HepG2 (cell line): ENCODE data around the gene ZNF618. TPM values are rescaled to one million over a fixed set of nuclear protein-coding genes. Genes with fewer than 3 reads are reported as not detected.

Experiments used
- ATF4 ChIP-seq, 2 experiments: fragments of 450-650 bp in 1 of 2; sonication (generic) in 1 of 2; formaldehyde crosslinking; IDR thresholded peaks; 2 replicates each; pipeline versions ENCODE4 v1.5.0 to v1.8.0; 2020 to 2022; ENCODE audit warnings: mild to moderate bottlenecking in 1 of 2, missing genetic modification reagents in 1 of 2
- ELF4 ChIP-seq: sonication (generic); formaldehyde crosslinking; IDR thresholded peaks from 2 replicates; pipeline ENCODE4 v1.5.0; 2020; ENCODE audit warnings: missing genetic modification reagents, mild to moderate bottlenecking, moderate library complexity, borderline replicate concordance
- FLYWCH1 ChIP-seq: sonication (generic); formaldehyde crosslinking; IDR thresholded peaks from 2 replicates; pipeline ENCODE4 v1.8.1; 2023; ENCODE audit warnings: mild to moderate bottlenecking, missing genetic modification reagents
- GATAD1 ChIP-seq: IDR thresholded peaks from 2 replicates; pipeline ENCODE4 v1.6.1; 2016; ENCODE audit warnings: missing genetic modification reagents, missing compliant biosample characterization
- JARID2 ChIP-seq: sonication (generic); formaldehyde crosslinking; IDR thresholded peaks from 2 replicates; pipeline ENCODE4 v1.8.1; 2023; ENCODE audit warnings: missing genetic modification reagents, inconsistent platforms; ENCODE audit not compliant: insufficient replicate concordance
- PCBP1 ChIP-seq: fragments of 200-400 bp; formaldehyde crosslinking; IDR thresholded peaks from 2 replicates; pipeline ENCODE4 v1.6.1; 2017; ENCODE audit warnings: mild to moderate bottlenecking, low read depth, low read length, borderline replicate concordance
- SIX4 ChIP-seq: sonication (generic); formaldehyde crosslinking; IDR thresholded peaks from 2 replicates; pipeline ENCODE4 v1.4.0; 2020; ENCODE audit warnings: missing genetic modification reagents
- SNAPC2 ChIP-seq: sonication (generic); formaldehyde crosslinking; IDR thresholded peaks from 2 replicates; pipeline ENCODE4 v1.8.1; 2022; ENCODE audit warnings: mild to moderate bottlenecking, missing genetic modification reagents
- TBX2 ChIP-seq: sonication (generic); formaldehyde crosslinking; IDR thresholded peaks from 2 replicates; pipeline ENCODE4 v1.5.0; 2020; ENCODE audit warnings: missing genetic modification reagents, mild to moderate bottlenecking, borderline replicate concordance
- ZBTB2 ChIP-seq: sonication (generic); formaldehyde crosslinking; IDR thresholded peaks from 2 replicates; pipeline ENCODE4 v1.8.0; 2022; ENCODE audit warnings: low read depth, missing genetic modification reagents
- ZNF121 ChIP-seq: sonication (generic); formaldehyde crosslinking; IDR thresholded peaks from 2 replicates; pipeline ENCODE4 v1.5.0; 2020; ENCODE audit warnings: mild to moderate bottlenecking, missing genetic modification reagents
- ZNF484 ChIP-seq: sonication (generic); formaldehyde crosslinking; IDR thresholded peaks from 2 replicates; pipeline ENCODE4 v1.5.1; 2020; ENCODE audit warnings: mild to moderate bottlenecking, low read depth, missing genetic modification reagents, borderline replicate concordance
- ZNF512B ChIP-seq: sonication (generic); formaldehyde crosslinking; IDR thresholded peaks from 2 replicates; pipeline ENCODE4 v1.5.1; 2020; ENCODE audit warnings: missing genetic modification reagents, mild to moderate bottlenecking, borderline replicate concordance
- ZNF563 ChIP-seq: sonication (generic); formaldehyde crosslinking; IDR thresholded peaks from 2 replicates; pipeline ENCODE4 v1.8.0; 2022; ENCODE audit warnings: mild to moderate bottlenecking, moderate library complexity, missing genetic modification reagents
- ZNF567 ChIP-seq: sonication (generic); formaldehyde crosslinking; IDR thresholded peaks from 2 replicates; pipeline ENCODE4 v1.8.1; 2023; ENCODE audit warnings: mild to moderate bottlenecking, missing genetic modification reagents, borderline replicate concordance
- polyA plus RNA-seq, 8 experiments: library from polyadenylated mRNA; depleted of rRNA in 3 of 8; stranded (reverse) in 7 of 8; unstranded in 1 of 8; fragments of >200 nt; fragmentation: Illumina TruSeq in 4 of 8; extraction: Trizol in 4 of 8; gene quantifications; 2 replicates each; pipeline versions ENCODE4 v1.2.1 to v1.2.3, GENCODE V29; 2011 to 2016; ENCODE audit warnings: low read depth in 4 of 8, missing spikeins in 1 of 8, mixed read lengths in 1 of 8; ENCODE audit not compliant: insufficient read depth in 1 of 8
- total RNA-seq, 5 experiments: library from RNA; depleted of rRNA; stranded (reverse); fragments of >200 nt; fragmentation: Illumina TruSeq; extraction: Trizol; gene quantifications; 2 replicates each; pipeline ENCODE4 v1.2.3, GENCODE V29; 2016; ENCODE audit warnings: low read depth in 1 of 5
- TF ChIP-seq, protein P1 (sequence below): sonication (generic); formaldehyde crosslinking; IDR thresholded peaks from 2 replicates; pipeline ENCODE4 v1.4.0; 2020; ENCODE audit warnings: missing genetic modification reagents, mild to moderate bottlenecking, borderline replicate concordance
- TF ChIP-seq, protein P2 (sequence below): sonication (generic); formaldehyde crosslinking; IDR thresholded peaks from 2 replicates; pipeline ENCODE4 v1.4.0; 2020; ENCODE audit warnings: mild to moderate bottlenecking, missing genetic modification reagents

ZNF618 gene
- total and polyA plus RNA-seq, 2 of the 13 experiments (the other 11 are each of a cell fraction or from before 2014, with no cell fraction given) = 0.07 TPM

- 0 out of 4 replicates have a peak, but pooled peaks of 1 of the 2 experiments have one; percentile 20 for TF ChIP-seq ATF4 (CRISPR knock-in tag; IDR thresholded peaks at IDR 0.05)
- TF ChIP-seq JARID2 (CRISPR knock-in tag) = no peak
- no peak for TF ChIP-seq SIX4 (CRISPR knock-in tag)
- TF ChIP-seq ZNF484 = no peak
- TF ChIP-seq, protein P1, sequence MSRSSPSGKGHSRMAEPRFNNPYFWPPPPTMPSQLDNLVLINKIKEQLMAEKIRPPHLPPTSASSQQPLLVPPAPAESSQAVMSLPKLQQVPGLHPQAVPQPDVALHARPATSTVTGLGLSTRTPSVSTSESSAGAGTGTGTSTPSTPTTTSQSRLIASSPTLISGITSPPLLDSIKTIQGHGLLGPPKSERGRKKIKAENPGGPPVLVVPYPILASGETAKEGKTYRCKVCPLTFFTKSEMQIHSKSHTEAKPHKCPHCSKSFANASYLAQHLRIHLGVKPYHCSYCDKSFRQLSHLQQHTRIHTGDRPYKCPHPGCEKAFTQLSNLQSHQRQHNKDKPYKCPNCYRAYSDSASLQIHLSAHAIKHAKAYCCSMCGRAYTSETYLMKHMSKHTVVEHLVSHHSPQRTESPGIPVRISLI = no peak
- TF ChIP-seq ZBTB2 (CRISPR knock-in tag) = no peak
- TF ChIP-seq, protein P2, sequence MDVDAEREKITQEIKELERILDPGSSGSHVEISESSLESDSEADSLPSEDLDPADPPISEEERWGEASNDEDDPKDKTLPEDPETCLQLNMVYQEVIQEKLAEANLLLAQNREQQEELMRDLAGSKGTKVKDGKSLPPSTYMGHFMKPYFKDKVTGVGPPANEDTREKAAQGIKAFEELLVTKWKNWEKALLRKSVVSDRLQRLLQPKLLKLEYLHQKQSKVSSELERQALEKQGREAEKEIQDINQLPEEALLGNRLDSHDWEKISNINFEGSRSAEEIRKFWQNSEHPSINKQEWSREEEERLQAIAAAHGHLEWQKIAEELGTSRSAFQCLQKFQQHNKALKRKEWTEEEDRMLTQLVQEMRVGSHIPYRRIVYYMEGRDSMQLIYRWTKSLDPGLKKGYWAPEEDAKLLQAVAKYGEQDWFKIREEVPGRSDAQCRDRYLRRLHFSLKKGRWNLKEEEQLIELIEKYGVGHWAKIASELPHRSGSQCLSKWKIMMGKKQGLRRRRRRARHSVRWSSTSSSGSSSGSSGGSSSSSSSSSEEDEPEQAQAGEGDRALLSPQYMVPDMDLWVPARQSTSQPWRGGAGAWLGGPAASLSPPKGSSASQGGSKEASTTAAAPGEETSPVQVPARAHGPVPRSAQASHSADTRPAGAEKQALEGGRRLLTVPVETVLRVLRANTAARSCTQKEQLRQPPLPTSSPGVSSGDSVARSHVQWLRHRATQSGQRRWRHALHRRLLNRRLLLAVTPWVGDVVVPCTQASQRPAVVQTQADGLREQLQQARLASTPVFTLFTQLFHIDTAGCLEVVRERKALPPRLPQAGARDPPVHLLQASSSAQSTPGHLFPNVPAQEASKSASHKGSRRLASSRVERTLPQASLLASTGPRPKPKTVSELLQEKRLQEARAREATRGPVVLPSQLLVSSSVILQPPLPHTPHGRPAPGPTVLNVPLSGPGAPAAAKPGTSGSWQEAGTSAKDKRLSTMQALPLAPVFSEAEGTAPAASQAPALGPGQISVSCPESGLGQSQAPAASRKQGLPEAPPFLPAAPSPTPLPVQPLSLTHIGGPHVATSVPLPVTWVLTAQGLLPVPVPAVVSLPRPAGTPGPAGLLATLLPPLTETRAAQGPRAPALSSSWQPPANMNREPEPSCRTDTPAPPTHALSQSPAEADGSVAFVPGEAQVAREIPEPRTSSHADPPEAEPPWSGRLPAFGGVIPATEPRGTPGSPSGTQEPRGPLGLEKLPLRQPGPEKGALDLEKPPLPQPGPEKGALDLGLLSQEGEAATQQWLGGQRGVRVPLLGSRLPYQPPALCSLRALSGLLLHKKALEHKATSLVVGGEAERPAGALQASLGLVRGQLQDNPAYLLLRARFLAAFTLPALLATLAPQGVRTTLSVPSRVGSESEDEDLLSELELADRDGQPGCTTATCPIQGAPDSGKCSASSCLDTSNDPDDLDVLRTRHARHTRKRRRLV (CRISPR knock-in tag) = no peak
- no peak for TF ChIP-seq ZNF567 (CRISPR knock-in tag)
- TF ChIP-seq ZNF563 (CRISPR knock-in tag) = no peak
- TF ChIP-seq PCBP1 = no peak
- TF ChIP-seq ZNF512B (CRISPR knock-in tag) = no peak
- no peak for TF ChIP-seq SNAPC2 (CRISPR knock-in tag)
- no peak for TF ChIP-seq FLYWCH1 (CRISPR knock-in tag)
- TF ChIP-seq TBX2 (CRISPR knock-in tag) = peak; percentile 68; the same call in 1 of the 2 replicates
- TF ChIP-seq ELF4 = no peak; the same call in 1 of the 2 replicates
- peak; percentile 25; the same call in 1 of the 2 replicates for TF ChIP-seq ZNF121 (CRISPR knock-in tag)
- no peak for TF ChIP-seq GATAD1 (CRISPR knock-in tag)
Observed at GRCh38 chr9:114061830-114062474, 185.8 kb downstream of the ZNF618 start (continued).
